ENCODE measurements around the gene MAP3K3.

DNA sequence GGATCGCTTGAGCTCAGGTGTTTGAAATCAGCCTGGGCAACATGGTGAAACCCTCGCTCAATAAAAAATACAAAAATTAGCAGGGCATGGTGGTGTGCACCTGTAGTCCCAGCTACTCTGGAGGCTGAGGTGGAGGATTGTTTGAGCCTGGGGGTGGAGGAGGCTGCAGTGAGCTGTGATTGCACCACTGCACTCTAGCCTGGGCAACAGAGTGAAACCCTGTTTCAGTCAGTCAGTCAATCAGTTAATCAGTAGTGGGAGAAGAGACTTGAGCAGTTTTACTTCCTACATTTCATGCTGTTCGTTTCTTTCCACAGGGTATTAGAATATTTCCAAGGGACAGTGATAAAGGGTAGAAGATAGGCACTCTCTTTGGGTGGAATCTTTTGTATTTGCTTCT lies 8.8 kb downstream of the MAP3K3 start:
- no peak for TF ChIP-seq SMAD1 (IDR thresholded peaks at IDR 0.05; ENCODE audit: low read depth, partially characterized antibody)
- TF ChIP-seq SRF (IDR thresholded peaks at IDR 0.05; ENCODE audit: low read depth in 2 of 2, low read length in 2 of 2) = no peak
- TF ChIP-seq CEBPB (IDR thresholded peaks at IDR 0.05; ENCODE audit: borderline replicate concordance in 1 of 2, low read depth in 2 of 2, low read length in 2 of 2) = no peak

Data from GM12878 (cell line).